C4-2B (cell line): Measurements from ENCODE around the gene QRFP.

Experiments
- CTCF ChIP-seq: fragments of 450-650 bp; conservative IDR thresholded peaks from 2 replicates; pipeline ENCODE4 v1.5.1; 2017; ENCODE audit warnings: mild to moderate bottlenecking
- ZFX ChIP-seq: fragments of 450-650 bp; IDR thresholded peaks from 2 replicates; pipeline ENCODE4 v1.6.1; 2017

GRCh38 chr9:130913599-130914416 is 17.2 kb upstream of the QRFP start:
- TF ChIP-seq CTCF (no peak), ZFX (no peak)
